Hepatocyte (in vitro differentiated cells): ENCODE data around the gene CPA1. TPM values are rescaled to one million over a fixed set of nuclear protein-coding genes. Genes with fewer than 3 reads are reported as not detected.

Source experiments
- DNase-seq: peaks from one replicate; pipeline ENCODE4 v3.0.0-alpha.2; 2016; ENCODE audit warnings: low spot score
- H2AFZ ChIP-seq: fragments of 200-600 bp; sonication (generic); 2 replicates; pipeline ENCODE4 v1.6.0; 2016; ENCODE audit warnings: antibody characterized with exemption, mild to moderate bottlenecking
- H3K27ac ChIP-seq: fragments of 200-600 bp; sonication (generic); 2 replicates; pipeline ENCODE4 v1.5.1; 2016; ENCODE audit warnings: mild to moderate bottlenecking
- H3K27me3 ChIP-seq: fragments of 200-600 bp; sonication (generic); 2 replicates; pipeline ENCODE4 v1.6.1; 2016
- H3K36me3 ChIP-seq: fragments of 200-600 bp; sonication (generic); replicated peaks from 2 replicates; pipeline ENCODE4 v1.5.1; 2016; ENCODE audit warnings: low read depth; ENCODE audit not compliant: insufficient read depth
- H3K4me1 ChIP-seq: fragments of 200-600 bp; sonication (generic); 2 replicates; pipeline ENCODE4 v1.5.1; 2016; ENCODE audit warnings: mild to moderate bottlenecking, moderate library complexity; ENCODE audit not compliant: insufficient read depth
- H3K4me2 ChIP-seq: fragments of 200-600 bp; sonication (generic); 2 replicates; pipeline ENCODE4 v1.6.0; 2016
- H3K4me3 ChIP-seq: fragments of 200-600 bp; sonication (generic); 2 replicates; pipeline ENCODE4 v1.5.1; 2016; ENCODE audit warnings: mild to moderate bottlenecking
- H3K79me2 ChIP-seq: fragments of 200-600 bp; sonication (generic); 2 replicates; pipeline ENCODE4 v1.6.0; 2017; ENCODE audit warnings: mild to moderate bottlenecking
- H3K9me2 ChIP-seq: fragments of 200-600 bp; sonication (generic); replicated peaks from 2 replicates; pipeline ENCODE4 v1.6.0; 2017; ENCODE audit warnings: mild to moderate bottlenecking; ENCODE audit not compliant: insufficient read depth
- H3K9me3 ChIP-seq: fragments of 200-600 bp; sonication (generic); 2 replicates; pipeline ENCODE4 v1.5.1; 2016; ENCODE audit warnings: low read depth, mild to moderate bottlenecking
- H4K20me1 ChIP-seq: fragments of 200-600 bp; sonication (generic); 2 replicates; pipeline ENCODE4 v1.6.0; 2016; ENCODE audit warnings: mild to moderate bottlenecking; ENCODE audit not compliant: insufficient read depth, poor library complexity, severe bottlenecking
- CTCF ChIP-seq: fragments of 200-600 bp; sonication (generic); IDR thresholded peaks from 2 replicates; pipeline ENCODE4 v1.5.1; 2016; ENCODE audit warnings: antibody characterized with exemption, mild to moderate bottlenecking; ENCODE audit not compliant: poor library complexity
- EZH2 ChIP-seq: fragments of 200-600 bp; sonication (generic); IDR thresholded peaks from 2 replicates; pipeline ENCODE4 v1.6.1; 2016; ENCODE audit warnings: antibody characterized with exemption, mild to moderate bottlenecking, borderline replicate concordance
- EZH2phosphoT487 ChIP-seq: fragments of 200-600 bp; sonication (generic); IDR thresholded peaks from one replicate; pipeline ENCODE4 v1.6.1; 2018; ENCODE audit warnings: antibody characterized with exemption, mild to moderate bottlenecking, low read depth, moderate library complexity; ENCODE audit not compliant: unreplicated experiment, severe bottlenecking
- WGBS: methylation state at CpG from one replicate; pipeline ENCODE4 v1.1.6; 2016; ENCODE audit warnings: low lambda C conversion rate; ENCODE audit errors: missing lambda C conversion rate; 5-methylcytosine and 5-hydroxymethylcytosine counted together
- polyA plus RNA-seq: library from polyadenylated mRNA; unstranded; fragments of >200 nt; fragmentation: Nextera tagmentation; extraction: Ambion mirVana; gene quantifications from 2 replicates; pipeline ENCODE4 v1.2.1, GENCODE V29; 2016
- total RNA-seq: library from RNA; depleted of rRNA; stranded (reverse); fragments of >200 nt; gene quantifications from 2 replicates; pipeline ENCODE4 v1.2.3, GENCODE V29; 2014

The CPA1 gene
- total and polyA plus RNA-seq, 2 experiments from 2014 or later: 3.8 to 4.4 TPM

- H3K9me2 ChIP-seq: no peaks in the 10 kb centered on the region
- no peak overlapping the region for H3K4me2 ChIP-seq
- H3K9me3 ChIP-seq: no peaks in the 10 kb centered on the region
- no peaks in the 10 kb centered on the region for H3K36me3 ChIP-seq
- 69% methylated on average over 4 of the region's 4 CpGs for WGBS
- H4K20me1 ChIP-seq: no peaks in the 10 kb centered on the region
- no peak overlapping the region for H3K4me3 ChIP-seq
- H3K4me1 ChIP-seq: peaks cover 28% of the 10 kb centered on the region
- no peaks in the 10 kb centered on the region for H3K27me3 ChIP-seq
- H3K79me2 ChIP-seq: no peaks in the 10 kb centered on the region
- H2AFZ ChIP-seq: no peak overlapping the region
- peak overlapping the region; percentile 3 for H3K27ac ChIP-seq
- no peak for DNase-seq
- TF ChIP-seq EZH2: no peak
- TF ChIP-seq CTCF: no peak
- no peak for TF ChIP-seq EZH2phosphoT487
Measured at GRCh38 chr7:130410868-130411541, 30.7 kb downstream of the CPA1 start.

GRCh38 chr7:130413201-130413600, 32.9 kb downstream of the CPA1 start:
- DNase-seq: no peak
- Histone ChIP-seq H3K9me3 (no peaks in the 10 kb centered on the region), H4K20me1 (no peaks in the 10 kb centered on the region), H2AFZ (no peak overlapping the region), H3K4me3 (no peak overlapping the region), H3K4me1 (peaks cover 36% of the 10 kb centered on the region), H3K9me2 (no peaks in the 10 kb centered on the region), H3K4me2 (no peak overlapping the region), H3K27ac (no peak overlapping the region), H3K27me3 (no peaks in the 10 kb centered on the region), H3K36me3 (no peaks in the 10 kb centered on the region), H3K79me2 (no peaks in the 10 kb centered on the region)
- 71% methylated on average over 4 of the region's 4 CpGs for WGBS
- no peak for TF ChIP-seq EZH2
- TF ChIP-seq CTCF: no peak
- no peak for TF ChIP-seq EZH2phosphoT487

GRCh38 chr7:130415006-130415405, 34.7 kb downstream of the CPA1 start:
- Histone ChIP-seq H3K36me3 (no peaks in the 10 kb centered on the region), H4K20me1 (no peaks in the 10 kb centered on the region), H3K27me3 (no peaks in the 10 kb centered on the region), H2AFZ (no peak overlapping the region), H3K79me2 (no peaks in the 10 kb centered on the region), H3K9me2 (no peaks in the 10 kb centered on the region), H3K4me2 (no peak overlapping the region), H3K4me1 (peaks cover 31% of the 10 kb centered on the region), H3K27ac (no peak overlapping the region), H3K4me3 (no peak overlapping the region), H3K9me3 (no peaks in the 10 kb centered on the region)
- TF ChIP-seq EZH2: no peak
- no peak for TF ChIP-seq CTCF
- no peak for TF ChIP-seq EZH2phosphoT487
- DNase-seq: no peak

- no peaks in the 10 kb centered on the region for H3K9me2 ChIP-seq
- H3K27ac ChIP-seq: peak overlapping the region; percentile 62
- no peaks in the 10 kb centered on the region for H3K36me3 ChIP-seq
- TF ChIP-seq CTCF (no peak), EZH2 (no peak), EZH2phosphoT487 (no peak)
- WGBS: 62% methylated on average over 5 of the region's 5 CpGs
- H3K9me3 ChIP-seq: no peaks in the 10 kb centered on the region
- H3K79me2 ChIP-seq: no peaks in the 10 kb centered on the region
- peaks cover 45% of the 10 kb centered on the region for H3K4me1 ChIP-seq
- DNase-seq: no peak
- no peaks in the 10 kb centered on the region for H4K20me1 ChIP-seq
- peak overlapping the region; percentile 7 for H3K4me2 ChIP-seq
- peak overlapping the region; percentile 19 for H2AFZ ChIP-seq
- H3K4me3 ChIP-seq: no peak overlapping the region
- no peaks in the 10 kb centered on the region for H3K27me3 ChIP-seq
Measured at GRCh38 chr7:130417213-130417612, 36.9 kb downstream of the CPA1 start.
